ENCODE data around the gene CTPS2. TPM values are rescaled to one million over a fixed set of nuclear protein-coding genes. Genes with fewer than 3 reads are reported as not detected.

CTPS2 gene
- total RNA-seq, 1 donor from 2014 or later, result 12.6 TPM

- Histone ChIP-seq H3K4me1 (no peaks in the 10 kb centered on the region), H3K9me3 (no peaks in the 10 kb centered on the region), H3K4me3 (no peak overlapping the region), H3K27me3 (no peaks in the 10 kb centered on the region), H3K36me3 (peaks cover 14 to 41% of the 10 kb centered on the region in 2 donors), H3K27ac (no peak overlapping the region)
- DNase-seq (ENCODE audit: low spot score in 2 of 2), result no peak
- no peak for TF ChIP-seq CTCF (IDR thresholded peaks at IDR 0.05)
- intact Hi-C loops (cut with DNase I), result no loop called here
Measured at GRCh38 chrX:16678689-16679088, 33.8 kb downstream of the CTPS2 start.

GRCh38 chrX:16671005-16671404 lies 41.5 kb downstream of the CTPS2 start:
- Histone ChIP-seq H3K9me3 (no peaks in the 10 kb centered on the region), H3K36me3 (peaks cover 0 to 13% of the 10 kb centered on the region in 2 donors), H3K27ac (no peak overlapping the region), H3K4me3 (no peak overlapping the region), H3K4me1 (no peaks in the 10 kb centered on the region), H3K27me3 (no peaks in the 10 kb centered on the region)
- intact Hi-C loops (cut with DNase I), result no loop called here
- no peak for DNase-seq (ENCODE audit: low spot score in 2 of 2)
- peak in 1 of 3 experiments; percentile 45 for TF ChIP-seq CTCF (IDR thresholded peaks at IDR 0.05)

- DNase-seq (ENCODE audit: low spot score in 2 of 2), result no peak
Measured at GRCh38 chrX:16666541-16666940, 45.9 kb downstream of the CTPS2 start.

GRCh38 chrX:16665089-16665488 lies 47.4 kb downstream of the CTPS2 start:
- Histone ChIP-seq H3K27me3 (no peaks in the 10 kb centered on the region), H3K36me3 (peaks cover 0 to 25% of the 10 kb centered on the region in 2 donors), H3K27ac (no peak overlapping the region), H3K9me3 (no peaks in the 10 kb centered on the region), H3K4me3 (no peak overlapping the region), H3K4me1 (no peaks in the 10 kb centered on the region)
- intact Hi-C loops (cut with DNase I), result loop anchor here (10.0 kb wide), 1 partner anchor 540 kb away; the partner anchor contains the start of gene GRPR
- DNase-seq (ENCODE audit: low spot score in 2 of 2), result no peak
- TF ChIP-seq CTCF (IDR thresholded peaks at IDR 0.05), result no peak

More at GRCh38 chrX:16666541-16666940, 45.9 kb downstream of the CTPS2 start:
- no peak overlapping the region for H3K27ac ChIP-seq
- H3K9me3 ChIP-seq, result no peaks in the 10 kb centered on the region
- intact Hi-C loops (cut with DNase I), result loop anchor here (10.0 kb wide), 1 partner anchor 542 kb away; the partner anchor contains the start of gene GRPR
- TF ChIP-seq CTCF (IDR thresholded peaks at IDR 0.05), result no peak
- H3K4me3 ChIP-seq, result no peak overlapping the region
- peaks cover 0 to 25% of the 10 kb centered on the region in 2 donors for H3K36me3 ChIP-seq
- no peaks in the 10 kb centered on the region for H3K27me3 ChIP-seq
- H3K4me1 ChIP-seq, result no peaks in the 10 kb centered on the region

GRCh38 chrX:16664626-16665025 lies 47.8 kb downstream of the CTPS2 start:
- H3K27ac ChIP-seq, result no peak overlapping the region
- no peak for DNase-seq (ENCODE audit: low spot score in 2 of 2)
- H3K9me3 ChIP-seq, result no peaks in the 10 kb centered on the region
- no peaks in the 10 kb centered on the region for H3K4me1 ChIP-seq
- no peak for TF ChIP-seq CTCF (IDR thresholded peaks at IDR 0.05)
- peaks cover 0 to 25% of the 10 kb centered on the region in 2 donors for H3K36me3 ChIP-seq
- H3K27me3 ChIP-seq, result no peaks in the 10 kb centered on the region
- H3K4me3 ChIP-seq, result no peak overlapping the region
- intact Hi-C loops (cut with DNase I), result loop anchor here (10.0 kb wide), 1 partner anchor 540 kb away; the partner anchor contains the start of gene GRPR

GRCh38 chrX:16664074-16664473 lies 48.4 kb downstream of the CTPS2 start:
- no peaks in the 10 kb centered on the region for H3K9me3 ChIP-seq

More at GRCh38 chrX:16664074-16664473, 48.4 kb downstream of the CTPS2 start:
- Histone ChIP-seq H3K27me3 (no peaks in the 10 kb centered on the region), H3K36me3 (peaks cover 0 to 25% of the 10 kb centered on the region in 2 donors), H3K4me3 (no peak overlapping the region), H3K27ac (no peak overlapping the region), H3K4me1 (no peaks in the 10 kb centered on the region)
- intact Hi-C loops (cut with DNase I), result loop anchor here (10.0 kb wide), 1 partner anchor 539 kb away; the partner anchor contains the start of gene GRPR
- no peak for DNase-seq (ENCODE audit: low spot score in 2 of 2)
- no peak for TF ChIP-seq CTCF (IDR thresholded peaks at IDR 0.05)

Data from ascending aorta (tissue), 2 donors.